Neural progenitor cell (in vitro differentiated cells): ENCODE data around the gene LRFN2. TPM values are rescaled to one million over a fixed set of nuclear protein-coding genes. Genes with fewer than 3 reads are reported as not detected.

Experiments used
- DNase-seq: peaks from one replicate; pipeline ENCODE4 v3.0.0-alpha.2; 2016; ENCODE audit warnings: low spot score
- H2AFZ ChIP-seq: fragments of 200-600 bp; sonication (generic); replicated peaks from 2 replicates; pipeline ENCODE4 v1.6.1; 2016; ENCODE audit warnings: antibody characterized with exemption
- H3F3A ChIP-seq: fragments of 200-600 bp; sonication (generic); 2 replicates; pipeline ENCODE4 v1.6.1; 2016; ENCODE audit warnings: antibody characterized with exemption, low read depth
- H3K27ac ChIP-seq: fragments of 200-600 bp; sonication (generic); 2 replicates; pipeline ENCODE4 v1.5.1; 2016; ENCODE audit warnings: mild to moderate bottlenecking
- H3K27me3 ChIP-seq: fragments of 200-600 bp; sonication (generic); 2 replicates; pipeline ENCODE4 v1.6.1; 2016; ENCODE audit warnings: mild to moderate bottlenecking, moderate library complexity
- H3K36me3 ChIP-seq: fragments of 200-600 bp; sonication (generic); 2 replicates; pipeline ENCODE4 v1.5.1; 2016
- H3K4me1 ChIP-seq: fragments of 200-600 bp; sonication (generic); 2 replicates; pipeline ENCODE4 v1.6.1; 2016; ENCODE audit warnings: mixed run types
- H3K4me2 ChIP-seq: fragments of 200-600 bp; sonication (generic); 2 replicates; pipeline ENCODE4 v1.6.1; 2016
- H3K4me3 ChIP-seq: fragments of 200-600 bp; sonication (generic); 2 replicates; pipeline ENCODE4 v1.5.1; 2016
- H3K79me2 ChIP-seq: fragments of 200-600 bp; sonication (generic); 2 replicates; pipeline ENCODE4 v1.6.1; 2016; ENCODE audit warnings: low read depth
- H3K9ac ChIP-seq: fragments of 200-600 bp; sonication (generic); 2 replicates; pipeline ENCODE4 v1.6.1; 2016
- H3K9me3 ChIP-seq: fragments of 200-600 bp; sonication (generic); 2 replicates; pipeline ENCODE4 v1.5.1; 2016; ENCODE audit warnings: low read depth
- H4K20me1 ChIP-seq: fragments of 200-600 bp; sonication (generic); 2 replicates; pipeline ENCODE4 v1.6.1; 2016; ENCODE audit warnings: low read depth
- H3K27ac Mint-ChIP-seq: 3 replicates; pipeline ENCODE4 v1.8.0; 2021; ENCODE audit warnings: mixed read lengths
- H3K27me3 Mint-ChIP-seq: 2 replicates; pipeline ENCODE4 v1.8.0; 2022; ENCODE audit warnings: low read depth, mild to moderate bottlenecking, inconsistent platforms, moderate library complexity, mixed read lengths; ENCODE audit not compliant: insufficient read depth
- H3K36me3 Mint-ChIP-seq: 3 replicates; pipeline ENCODE4 v1.8.0; 2021; ENCODE audit warnings: mixed read lengths
- H3K4me1 Mint-ChIP-seq: 3 replicates; pipeline ENCODE4 v1.8.0; 2021; ENCODE audit warnings: mixed read lengths
- H3K4me3 Mint-ChIP-seq: 3 replicates; pipeline ENCODE4 v1.8.0; 2021; ENCODE audit warnings: mild to moderate bottlenecking, moderate library complexity, mixed read lengths
- H3K9me3 Mint-ChIP-seq: 3 replicates; pipeline ENCODE4 v1.8.0; 2020; ENCODE audit warnings: mixed read lengths
- CTCF ChIP-seq: fragments of 200-600 bp; sonication (generic); IDR thresholded peaks from 2 replicates; pipeline ENCODE4 v1.5.1; 2017; ENCODE audit warnings: antibody characterized with exemption, mild to moderate bottlenecking
- EZH2 ChIP-seq: fragments of 200-600 bp; sonication (generic); IDR thresholded peaks from 2 replicates; pipeline ENCODE4 v1.6.1; 2017; ENCODE audit warnings: antibody characterized with exemption, mild to moderate bottlenecking, moderate library complexity
- EZH2phosphoT487 ChIP-seq: fragments of 200-600 bp; sonication (generic); IDR thresholded peaks from 2 replicates; pipeline ENCODE4 v1.6.1; 2017; ENCODE audit warnings: antibody characterized with exemption
- total RNA-seq: library from RNA; depleted of rRNA; stranded (reverse); fragments of >200 nt; gene quantifications from 2 replicates; pipeline ENCODE4 v1.2.3, GENCODE V29; 2015; ENCODE audit warnings: low replicate concordance

LRFN2 gene
- total RNA-seq, 1 donor from 2014 or later, result not detected

- Histone ChIP-seq H3K4me3 (no peak overlapping the region), H3K36me3 (no peaks in the 10 kb centered on the region), H3K4me1 (peaks cover 12% of the 10 kb centered on the region), H3K9me3 (no peaks in the 10 kb centered on the region), H3K79me2 (no peaks in the 10 kb centered on the region), H2AFZ (no peak overlapping the region), H3K27ac (no peak overlapping the region), H3K27me3 (no peaks in the 10 kb centered on the region), H3F3A (no peaks in the 10 kb centered on the region), H4K20me1 (no peaks in the 10 kb centered on the region), H3K9ac (no peak overlapping the region), H3K4me2 (no peak overlapping the region)
- H3K36me3 Mint-ChIP-seq, result no peaks in the 10 kb centered on the region
- peak overlapping the region; percentile 39 for H3K27ac Mint-ChIP-seq
- no peak overlapping the region for H3K4me3 Mint-ChIP-seq
- H3K27me3 Mint-ChIP-seq, result peaks cover 15% of the 10 kb centered on the region
- TF ChIP-seq EZH2 (no peak), EZH2phosphoT487 (no peak), CTCF (no peak)
- peaks cover 4% of the 10 kb centered on the region for H3K4me1 Mint-ChIP-seq
- no peak for DNase-seq
- no peaks in the 10 kb centered on the region for H3K9me3 Mint-ChIP-seq
Measured at GRCh38 chr6:40516429-40516828, 70.7 kb downstream of the LRFN2 start.

- Histone ChIP-seq H3K9ac (no peak overlapping the region), H3K9me3 (no peaks in the 10 kb centered on the region), H3K27ac (no peak overlapping the region), H3F3A (no peaks in the 10 kb centered on the region), H3K79me2 (no peaks in the 10 kb centered on the region), H3K4me3 (no peak overlapping the region), H4K20me1 (no peaks in the 10 kb centered on the region), H3K27me3 (no peaks in the 10 kb centered on the region), H3K4me1 (peaks cover 10% of the 10 kb centered on the region), H3K4me2 (no peak overlapping the region), H3K36me3 (no peaks in the 10 kb centered on the region), H2AFZ (no peak overlapping the region)
- DNase-seq, result no peak
- H3K36me3 Mint-ChIP-seq, result no peaks in the 10 kb centered on the region
- H3K27me3 Mint-ChIP-seq, result peaks cover 7% of the 10 kb centered on the region
- no peak for TF ChIP-seq EZH2
- no peak for TF ChIP-seq CTCF
- TF ChIP-seq EZH2phosphoT487, result no peak
- no peak overlapping the region for H3K27ac Mint-ChIP-seq
- no peaks in the 10 kb centered on the region for H3K9me3 Mint-ChIP-seq
- peaks cover 3% of the 10 kb centered on the region for H3K4me1 Mint-ChIP-seq
- H3K4me3 Mint-ChIP-seq, result no peak overlapping the region
Measured at GRCh38 chr6:40512340-40512739, 74.8 kb downstream of the LRFN2 start.

- Histone ChIP-seq H3K9me3 (no peaks in the 10 kb centered on the region), H3K27ac (no peak overlapping the region), H3K9ac (no peak overlapping the region), H3K4me1 (peaks cover 8% of the 10 kb centered on the region), H4K20me1 (no peaks in the 10 kb centered on the region), H3K4me3 (no peak overlapping the region), H3K27me3 (no peaks in the 10 kb centered on the region), H3F3A (no peaks in the 10 kb centered on the region), H3K36me3 (no peaks in the 10 kb centered on the region), H3K79me2 (no peaks in the 10 kb centered on the region), H3K4me2 (no peak overlapping the region), H2AFZ (no peak overlapping the region)
- no peak for DNase-seq
- Mint-ChIP-seq H3K4me1 (peaks cover 2% of the 10 kb centered on the region), H3K36me3 (no peaks in the 10 kb centered on the region), H3K27me3 (peaks cover 7% of the 10 kb centered on the region), H3K4me3 (no peak overlapping the region), H3K27ac (no peak overlapping the region), H3K9me3 (no peaks in the 10 kb centered on the region)
- TF ChIP-seq CTCF, result no peak
- no peak for TF ChIP-seq EZH2
- no peak for TF ChIP-seq EZH2phosphoT487
Measured at GRCh38 chr6:40511884-40512283, 75.3 kb downstream of the LRFN2 start.
